Right lobe of liver (tissue), 4 donors: ENCODE results near the gene HS6ST3.

Experiments
- POLR2A ChIP-seq: fragments of 450-650 bp; IDR thresholded peaks from one replicate; pipeline ENCODE4 v1.6.1; 2017; ENCODE audit warnings: antibody characterized with exemption, mild to moderate bottlenecking
- TF ChIP-seq, protein P1 (sequence below), 4 donors: fragments of 200-600 bp in 3 of 4; fragments of 450-650 bp in 1 of 4; IDR thresholded peaks; one replicate each; pipeline versions ENCODE4 v1.5.1 to v1.8.0; 2016 to 2022; ENCODE audit warnings: antibody characterized with exemption in 4 of 4, mild to moderate bottlenecking in 2 of 4
- donor health status: DM: no; HTN: no; CAD: no.
- donor health status: DM: no; HTN: no; CAD: no.
- donor health status: DM: no; HTN: yes; CAD: no.

DNA sequence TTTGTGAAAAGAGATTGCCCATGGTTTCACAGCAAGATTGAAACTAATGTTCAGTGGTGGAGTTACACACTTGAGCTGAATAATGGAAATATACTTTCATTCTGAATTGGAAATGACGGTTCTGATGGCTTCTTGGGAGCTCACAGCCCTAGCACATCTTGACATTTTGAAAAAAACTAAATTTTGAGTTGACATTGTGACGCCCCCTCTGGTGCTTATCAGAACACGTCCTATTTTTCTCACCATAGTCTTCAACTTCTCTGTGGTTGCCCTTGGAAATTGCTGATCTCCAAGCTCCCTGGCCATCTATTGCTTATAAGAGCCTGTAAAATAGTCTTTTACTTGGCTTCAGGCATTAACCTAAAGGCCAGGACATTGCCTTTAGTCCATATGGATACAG, 702.3 kb downstream of the HS6ST3 start:
- TF ChIP-seq, protein P1, sequence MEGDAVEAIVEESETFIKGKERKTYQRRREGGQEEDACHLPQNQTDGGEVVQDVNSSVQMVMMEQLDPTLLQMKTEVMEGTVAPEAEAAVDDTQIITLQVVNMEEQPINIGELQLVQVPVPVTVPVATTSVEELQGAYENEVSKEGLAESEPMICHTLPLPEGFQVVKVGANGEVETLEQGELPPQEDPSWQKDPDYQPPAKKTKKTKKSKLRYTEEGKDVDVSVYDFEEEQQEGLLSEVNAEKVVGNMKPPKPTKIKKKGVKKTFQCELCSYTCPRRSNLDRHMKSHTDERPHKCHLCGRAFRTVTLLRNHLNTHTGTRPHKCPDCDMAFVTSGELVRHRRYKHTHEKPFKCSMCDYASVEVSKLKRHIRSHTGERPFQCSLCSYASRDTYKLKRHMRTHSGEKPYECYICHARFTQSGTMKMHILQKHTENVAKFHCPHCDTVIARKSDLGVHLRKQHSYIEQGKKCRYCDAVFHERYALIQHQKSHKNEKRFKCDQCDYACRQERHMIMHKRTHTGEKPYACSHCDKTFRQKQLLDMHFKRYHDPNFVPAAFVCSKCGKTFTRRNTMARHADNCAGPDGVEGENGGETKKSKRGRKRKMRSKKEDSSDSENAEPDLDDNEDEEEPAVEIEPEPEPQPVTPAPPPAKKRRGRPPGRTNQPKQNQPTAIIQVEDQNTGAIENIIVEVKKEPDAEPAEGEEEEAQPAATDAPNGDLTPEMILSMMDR (IDR thresholded peaks at IDR 0.05): no peak
- TF ChIP-seq POLR2A: no peak
